HUES48 (cell line): ENCODE results near the gene TMEM14C.

Experiments
- H3K27ac ChIP-seq: one replicate; pipeline ENCODE4 v1.7.0; 2013; ENCODE audit warnings: low read depth, low read length, inconsistent platforms
- H3K27me3 ChIP-seq: 2 replicates; pipeline ENCODE4 v1.6.1; 2013; ENCODE audit warnings: mild to moderate bottlenecking, low read length; ENCODE audit not compliant: control insufficient read depth, insufficient read depth
- H3K36me3 ChIP-seq: 2 replicates; pipeline ENCODE4 v1.6.1; 2013; ENCODE audit warnings: low read length; ENCODE audit not compliant: control insufficient read depth, insufficient read depth
- H3K4me1 ChIP-seq: 2 replicates; pipeline ENCODE4 v1.6.1; 2013; ENCODE audit warnings: mild to moderate bottlenecking, low read length; ENCODE audit not compliant: control insufficient read depth, insufficient read depth
- H3K4me3 ChIP-seq: 2 replicates; pipeline ENCODE4 v1.5.1; 2013; ENCODE audit warnings: mild to moderate bottlenecking, low read depth, low read length
- H3K9ac ChIP-seq: 2 replicates; pipeline ENCODE4 v1.6.1; 2013; ENCODE audit warnings: mild to moderate bottlenecking, low read depth, low read length, moderate library complexity
- H3K9me3 ChIP-seq: 2 replicates; pipeline ENCODE4 v1.6.1; 2013; ENCODE audit warnings: low read length; ENCODE audit not compliant: control insufficient read depth, insufficient read depth

Gene TMEM14C

DNA sequence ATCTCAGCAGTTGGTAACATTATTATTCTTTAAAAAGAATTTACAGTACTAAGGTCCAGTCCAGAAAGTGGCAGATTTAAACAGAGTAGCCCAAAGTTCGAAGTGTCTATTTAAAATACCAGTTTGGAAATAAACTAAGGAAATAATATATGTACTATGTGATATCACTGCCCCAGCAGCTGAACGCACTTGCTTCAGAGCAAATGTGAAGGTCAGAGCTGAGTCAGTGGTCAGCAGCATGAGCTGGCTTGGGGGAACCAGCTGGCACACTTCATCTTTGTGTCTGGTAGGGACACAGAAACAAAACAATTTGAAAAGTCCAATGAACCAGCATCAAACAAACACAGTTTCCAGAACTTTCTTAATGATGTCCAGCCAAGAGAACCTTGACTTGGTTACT, 40.1 kb downstream of the TMEM14C start:
- no peak overlapping the region for H3K9ac ChIP-seq
- H3K9me3 ChIP-seq: no peaks in the 10 kb centered on the region
- peaks cover 19% of the 10 kb centered on the region for H3K36me3 ChIP-seq
- H3K4me3 ChIP-seq: no peak overlapping the region
- H3K27ac ChIP-seq: no peak overlapping the region
- H3K27me3 ChIP-seq: no peaks in the 10 kb centered on the region
- H3K4me1 ChIP-seq: no peaks in the 10 kb centered on the region

DNA sequence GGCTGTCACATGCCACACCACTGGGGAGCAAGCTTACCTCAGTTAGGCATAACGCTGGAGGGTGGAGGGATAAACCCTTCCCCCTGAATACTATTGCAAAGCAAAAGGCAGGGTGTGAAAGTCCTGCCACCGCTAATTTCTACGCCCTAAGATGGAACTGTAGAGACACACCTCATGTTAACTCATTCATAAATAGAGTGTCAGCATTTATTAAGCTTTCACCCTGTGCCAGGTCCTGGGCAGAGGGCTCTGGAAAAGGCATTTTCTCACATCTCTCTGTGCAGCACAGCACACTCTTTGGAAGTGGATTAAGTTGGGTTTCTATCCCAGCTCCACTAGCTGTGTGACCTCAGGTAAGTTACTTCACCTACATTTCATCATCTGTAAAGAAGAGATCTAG, 46.5 kb downstream of the TMEM14C start:
- Histone ChIP-seq H3K9me3 (no peaks in the 10 kb centered on the region), H3K27ac (no peak overlapping the region), H3K9ac (no peak overlapping the region), H3K4me3 (no peak overlapping the region), H3K4me1 (no peaks in the 10 kb centered on the region), H3K36me3 (peaks cover 12% of the 10 kb centered on the region), H3K27me3 (no peaks in the 10 kb centered on the region)

DNA sequence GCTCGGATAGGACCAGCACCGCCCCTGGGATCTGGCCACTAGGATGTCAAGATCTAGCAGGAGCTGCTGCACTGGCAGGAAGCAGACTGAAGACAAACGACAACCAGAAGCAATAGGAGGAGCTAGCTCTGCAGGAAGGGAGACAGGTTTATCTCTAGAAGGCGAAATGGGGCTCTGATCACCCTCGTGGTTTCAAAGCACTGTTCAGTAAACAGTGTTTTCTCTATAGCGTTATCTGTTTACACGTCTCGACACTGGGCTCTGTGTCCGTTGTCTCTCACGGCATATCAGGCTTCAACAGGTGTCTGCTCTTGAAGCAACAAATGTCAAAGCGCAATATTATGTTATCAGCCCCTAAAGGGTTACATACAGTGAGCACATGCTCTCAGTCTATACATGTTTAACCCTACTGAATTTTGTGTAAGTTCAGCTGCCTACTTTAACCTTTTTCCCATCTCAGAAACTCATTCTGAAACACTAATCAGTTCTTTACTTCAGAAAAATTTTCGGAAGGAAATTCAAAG, 48.6 kb downstream of the TMEM14C start:
- Histone ChIP-seq H3K27me3 (no peaks in the 10 kb centered on the region), H3K36me3 (peaks cover 18% of the 10 kb centered on the region), H3K9ac (no peak overlapping the region), H3K9me3 (no peaks in the 10 kb centered on the region), H3K4me3 (no peak overlapping the region), H3K4me1 (no peaks in the 10 kb centered on the region), H3K27ac (no peak overlapping the region)

DNA sequence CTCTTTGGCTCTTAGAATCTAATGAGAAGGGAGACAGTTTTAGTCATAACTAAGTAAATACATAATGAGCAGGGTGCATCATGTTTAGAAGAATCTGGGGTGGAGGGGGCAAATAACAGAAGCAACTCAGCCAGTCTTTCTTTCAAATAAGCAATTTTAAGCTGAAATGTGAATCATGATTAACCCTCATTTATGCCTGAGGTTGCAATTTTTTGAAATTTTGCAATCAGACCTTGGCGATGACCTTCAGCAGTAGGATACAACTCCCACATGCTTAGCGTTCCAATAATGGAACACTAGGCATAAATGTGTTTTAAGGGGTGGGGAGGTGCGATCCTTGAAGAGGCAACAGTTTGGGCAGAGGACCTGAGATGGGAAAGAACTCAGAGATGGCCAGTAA, 55.4 kb downstream of the TMEM14C start:
- Histone ChIP-seq H3K27ac (no peak overlapping the region), H3K4me3 (no peak overlapping the region), H3K27me3 (no peaks in the 10 kb centered on the region), H3K36me3 (peaks cover 14% of the 10 kb centered on the region), H3K9me3 (no peaks in the 10 kb centered on the region), H3K9ac (no peak overlapping the region), H3K4me1 (no peaks in the 10 kb centered on the region)

DNA sequence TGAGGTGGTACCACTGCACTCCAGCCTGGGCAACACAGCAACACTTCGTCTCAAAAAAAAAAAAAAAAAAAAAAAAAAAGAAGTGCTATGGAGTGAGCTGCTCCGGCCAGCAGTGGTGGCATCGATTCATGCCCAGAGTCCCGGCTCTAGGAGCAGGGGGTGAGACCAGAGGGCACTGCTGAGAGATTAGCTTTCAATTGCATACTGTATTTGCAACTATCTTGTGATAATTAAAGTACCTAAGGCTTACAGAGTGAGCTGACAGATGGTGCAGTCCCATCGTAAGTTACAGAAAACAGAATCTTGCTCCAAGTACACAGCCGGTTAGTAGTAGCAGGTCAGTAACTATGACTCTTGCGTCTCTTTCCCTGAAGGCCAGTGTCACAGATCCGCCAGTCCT, 56.2 kb downstream of the TMEM14C start:
- Histone ChIP-seq H3K27me3 (no peaks in the 10 kb centered on the region), H3K9me3 (no peaks in the 10 kb centered on the region), H3K27ac (no peak overlapping the region), H3K4me3 (no peak overlapping the region), H3K4me1 (no peaks in the 10 kb centered on the region), H3K9ac (no peak overlapping the region), H3K36me3 (peaks cover 14% of the 10 kb centered on the region)
